ENCODE data around the gene KIF18B.

KIF18B gene

GRCh38 chr17:44935116-44935515 is 12.5 kb downstream of the KIF18B start:
- DNase-seq: no peak
- Histone ChIP-seq H3K27me3 (ENCODE audit: insufficient read depth, low read depth, severe bottlenecking) (no peaks in the 10 kb centered on the region), H3K9me3 (ENCODE audit: severe bottlenecking) (no peaks in the 10 kb centered on the region), H3K4me3 (ENCODE audit: low read depth, low read length) (no peak overlapping the region), H3K27ac (no peak overlapping the region), H3K36me3 (peaks cover 95% of the 10 kb centered on the region)
- no peak for TF ChIP-seq CTCF (IDR thresholded peaks at IDR 0.05; ENCODE audit: low read depth, low read length)

GRCh38 chr17:44934745-44935105 is 12.8 kb downstream of the KIF18B start:
- Histone ChIP-seq H3K9me3 (ENCODE audit: severe bottlenecking) (no peaks in the 10 kb centered on the region), H3K27ac (no peak overlapping the region), H3K4me3 (ENCODE audit: low read depth, low read length) (no peak overlapping the region), H3K36me3 (peaks cover 95% of the 10 kb centered on the region), H3K27me3 (ENCODE audit: insufficient read depth, low read depth, severe bottlenecking) (no peaks in the 10 kb centered on the region)
- TF ChIP-seq CTCF (IDR thresholded peaks at IDR 0.05; ENCODE audit: low read depth, low read length): no peak
- DNase-seq: no peak

- Histone ChIP-seq H3K9me3 (ENCODE audit: severe bottlenecking) (no peaks in the 10 kb centered on the region), H3K36me3 (peaks cover 97% of the 10 kb centered on the region), H3K4me3 (ENCODE audit: low read depth, low read length) (no peak overlapping the region), H3K27ac (no peak overlapping the region), H3K27me3 (ENCODE audit: insufficient read depth, low read depth, severe bottlenecking) (no peaks in the 10 kb centered on the region)
- TF ChIP-seq CTCF (IDR thresholded peaks at IDR 0.05; ENCODE audit: low read depth, low read length): no peak
- DNase-seq: no peak
Measured at GRCh38 chr17:44933824-44934744, 13.5 kb downstream of the KIF18B start.

GRCh38 chr17:44932787-44933097 is 14.8 kb downstream of the KIF18B start:
- H3K27ac ChIP-seq: no peak overlapping the region
- no peak overlapping the region for H3K4me3 ChIP-seq (ENCODE audit: low read depth, low read length)
- no peaks in the 10 kb centered on the region for H3K9me3 ChIP-seq (ENCODE audit: severe bottlenecking)
- no peaks in the 10 kb centered on the region for H3K27me3 ChIP-seq (ENCODE audit: insufficient read depth, low read depth, severe bottlenecking)
- TF ChIP-seq CTCF (IDR thresholded peaks at IDR 0.05; ENCODE audit: low read depth, low read length): no peak
- peaks cover 97% of the 10 kb centered on the region for H3K36me3 ChIP-seq
- DNase-seq: no peak

GRCh38 chr17:44932096-44932786 is 15.3 kb downstream of the KIF18B start:
- Histone ChIP-seq H3K4me3 (ENCODE audit: low read depth, low read length) (no peak overlapping the region), H3K36me3 (peaks cover 97% of the 10 kb centered on the region), H3K27me3 (ENCODE audit: insufficient read depth, low read depth, severe bottlenecking) (no peaks in the 10 kb centered on the region), H3K9me3 (ENCODE audit: severe bottlenecking) (no peaks in the 10 kb centered on the region), H3K27ac (no peak overlapping the region)
- DNase-seq: no peak
- no peak for TF ChIP-seq CTCF (IDR thresholded peaks at IDR 0.05; ENCODE audit: low read depth, low read length)

All from WERI-Rb-1 (cell line).